ENCODE measurements around the gene CENATAC.
"Not testable (repeated sequence)": the region's sequence is repeated elsewhere in the genome, so short reads cannot be mapped to it uniquely, and the experiment has no call there.

CENATAC gene

GRCh38 chr11:118997627-118998387 lies at the start of gene CENATAC:
CENATAC (plus strand) TSS chr11:118998138; CDS start chr11:118998198, 60 bp downstream.
- peak; percentile 96 for DNase-seq

GRCh38 chr11:118953265-118953664 lies 44.7 kb upstream of the CENATAC start:
- no peak for DNase-seq

GRCh38 chr11:118953976-118954375 lies 44.0 kb upstream of the CENATAC start:
- DNase-seq = not testable (repeated sequence)

GRCh38 chr11:118956094-118956846 lies 41.7 kb upstream of the CENATAC start, which contains the start of gene UPK2:
UPK2 (plus strand) TSS chr11:118956298; CDS start chr11:118956351, 53 bp downstream.
- peak; percentile 89 for DNase-seq

- DNase-seq = no peak
Measured at GRCh38 chr11:118956847-118957469, 41.0 kb upstream of the CENATAC start.

GRCh38 chr11:118957549-118957948 lies 40.4 kb upstream of the CENATAC start:
- no peak for DNase-seq

GRCh38 chr11:118957968-118958367 lies 40.0 kb upstream of the CENATAC start:
- DNase-seq = no peak

GRCh38 chr11:118958577-118958976 lies 39.4 kb upstream of the CENATAC start:
- DNase-seq = no peak

GRCh38 chr11:118961189-118961588 lies 36.7 kb upstream of the CENATAC start:
- DNase-seq = no peak

- no peak for DNase-seq
Measured at GRCh38 chr11:118961591-118961990, 36.3 kb upstream of the CENATAC start.

GRCh38 chr11:118969508-118969907 lies 28.4 kb upstream of the CENATAC start:
- DNase-seq = not testable (repeated sequence)

- no peak for DNase-seq
Measured at GRCh38 chr11:118971646-118972045, 26.3 kb upstream of the CENATAC start, which contains the start of gene FOXR1. FOXR1 (plus strand) TSS chr11:118971761; CDS start chr11:118971932, 171 bp downstream.

- no peak for DNase-seq
Measured at GRCh38 chr11:118973985-118974384, 24.0 kb upstream of the CENATAC start.

GRCh38 chr11:118975771-118976709 lies 21.9 kb upstream of the CENATAC start:
- no peak for DNase-seq

- DNase-seq = no peak
Measured at GRCh38 chr11:118979434-118979833, 18.5 kb upstream of the CENATAC start.

GRCh38 chr11:118980191-118980881 lies 17.6 kb upstream of the CENATAC start:
- no peak for DNase-seq

GRCh38 chr11:118984337-118984736 lies 13.6 kb upstream of the CENATAC start:
- not testable (repeated sequence) for DNase-seq

- DNase-seq = no peak
Measured at GRCh38 chr11:118984825-118985224, 13.1 kb upstream of the CENATAC start.

GRCh38 chr11:118988280-118988679 lies 9.7 kb upstream of the CENATAC start:
- DNase-seq = no peak

GRCh38 chr11:118991486-118992038 lies 6.4 kb upstream of the CENATAC start:
- not testable (repeated sequence) for DNase-seq

GRCh38 chr11:118996926-118997626 lies 862 bp upstream of the CENATAC start:
- DNase-seq = peak; percentile 59

Measured in CD4-positive, alpha-beta T cell treated with Interleukin-17A for 1 hour (primary cell).